HG03354 (cell line): ENCODE data around the gene RAB11A.
"Not testable (repeated sequence)": the region's sequence is repeated elsewhere in the genome, so short reads cannot be mapped to it uniquely, and the experiment has no call there.

Experiments used
- ATAC-seq: cut with Tn5 transposase; IDR thresholded peaks from one replicate; pipeline ENCODE4 v1.9.1; 2021; ENCODE audit warnings: mild to moderate bottlenecking; ENCODE audit not compliant: unreplicated experiment, poor library complexity, severe bottlenecking

RAB11A gene

DNA sequence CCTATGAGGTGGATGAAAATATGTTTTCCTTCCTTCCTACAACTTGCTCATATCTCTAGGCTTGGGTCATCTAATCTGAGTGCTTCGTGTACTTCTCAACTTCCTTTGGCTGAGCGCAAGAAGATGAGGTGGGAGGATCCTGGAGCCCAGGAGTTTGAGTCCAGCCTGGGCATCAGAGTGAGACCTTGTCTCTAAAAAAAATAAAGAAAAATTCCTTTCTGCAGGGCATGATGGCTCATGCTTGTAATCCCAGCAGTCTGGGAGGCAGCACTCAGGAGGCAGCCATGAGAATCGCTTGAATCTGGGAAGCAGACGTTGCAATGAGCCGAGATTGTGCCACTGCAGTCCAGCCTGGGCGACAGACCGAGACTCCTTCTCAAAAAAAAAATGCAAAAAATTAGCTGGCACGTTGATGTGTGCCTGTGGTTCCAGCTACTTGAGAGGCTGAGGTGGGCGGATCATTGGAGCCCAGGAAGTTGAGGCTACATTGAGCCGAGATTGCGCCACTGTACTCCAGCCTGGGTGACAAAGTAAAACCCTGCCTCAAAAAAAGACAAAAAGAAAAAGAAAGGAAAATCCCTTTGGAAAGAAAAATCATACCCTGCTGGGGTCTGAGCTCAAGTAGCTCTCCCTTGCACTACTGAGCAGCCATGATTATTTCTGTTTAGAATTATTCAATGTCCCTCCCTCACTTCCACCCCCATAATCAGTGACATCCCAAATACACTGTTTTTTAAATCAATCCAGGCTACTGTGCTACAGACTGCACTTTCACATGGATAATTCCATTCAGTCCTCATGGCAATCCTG lies 28.0 kb upstream of the RAB11A start:
- ATAC-seq: no peak

DNA sequence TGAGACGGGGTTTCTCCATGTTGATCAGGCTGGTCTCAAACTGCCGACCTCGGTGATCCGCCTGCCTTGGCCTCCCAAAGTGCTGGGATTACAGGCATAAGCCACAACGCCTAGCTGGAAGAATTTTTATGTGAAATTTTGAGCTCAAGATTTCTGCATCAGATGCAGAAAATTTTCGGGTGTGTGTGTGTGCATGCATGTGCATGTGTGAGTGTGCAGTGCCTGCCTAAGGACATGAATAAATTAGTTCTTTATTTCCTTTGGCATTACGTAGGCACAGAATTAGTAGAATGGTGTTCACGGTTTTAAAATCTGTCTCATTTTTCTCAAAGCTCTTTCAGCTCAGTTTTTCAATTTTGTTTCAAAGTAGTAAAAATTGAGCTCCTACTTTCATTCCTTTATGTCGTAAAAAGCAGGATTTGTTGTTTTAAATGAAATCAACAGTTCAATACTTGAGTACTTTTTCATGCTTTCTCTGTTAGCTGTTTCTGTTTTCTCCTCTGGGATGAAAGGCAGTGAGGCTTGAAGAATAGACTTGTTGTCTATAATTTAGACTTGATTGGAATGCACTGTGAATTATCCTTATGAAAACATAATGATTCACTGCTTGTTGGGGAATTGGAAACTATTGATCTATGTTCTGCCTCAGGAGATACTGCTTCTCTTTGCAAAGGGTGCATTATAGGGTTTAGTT lies 23.3 kb upstream of the RAB11A start:
- ATAC-seq: no peak

GRCh38 chr15:65847989-65848388 lies 21.3 kb upstream of the RAB11A start:
- ATAC-seq: no peak

GRCh38 chr15:65851981-65852380 lies 17.3 kb upstream of the RAB11A start:
- no peak for ATAC-seq

DNA sequence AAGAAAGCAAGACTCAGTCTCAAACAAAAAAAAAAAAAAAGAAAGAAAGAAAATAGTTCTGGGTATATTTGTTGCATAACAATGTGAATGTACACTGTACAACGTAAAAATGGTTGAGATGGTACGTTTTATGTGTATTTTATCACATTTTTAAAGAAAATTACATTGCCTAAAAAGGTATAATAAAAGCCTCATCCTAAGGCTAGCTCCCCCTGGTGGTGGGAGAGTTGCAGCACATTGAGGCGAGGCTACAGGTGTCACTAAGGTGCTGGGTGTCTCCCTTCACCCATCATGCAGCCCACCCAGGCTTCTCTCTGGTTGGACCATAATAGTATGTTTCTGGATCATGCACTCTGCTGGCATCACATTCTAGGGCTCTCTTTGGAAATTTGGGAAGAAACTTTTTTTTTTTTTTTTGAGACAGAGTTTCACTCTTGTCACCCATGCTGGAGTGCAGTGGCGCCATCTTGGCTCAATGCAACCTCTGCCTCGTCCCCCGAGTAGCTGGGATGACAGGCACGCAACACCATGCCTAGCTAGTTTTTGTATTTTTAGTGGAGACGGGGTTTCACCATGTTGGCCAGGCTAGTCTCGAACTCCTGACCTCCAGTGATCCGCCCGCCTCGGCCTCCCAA lies 12.4 kb upstream of the RAB11A start:
- ATAC-seq: peak; percentile 48

DNA sequence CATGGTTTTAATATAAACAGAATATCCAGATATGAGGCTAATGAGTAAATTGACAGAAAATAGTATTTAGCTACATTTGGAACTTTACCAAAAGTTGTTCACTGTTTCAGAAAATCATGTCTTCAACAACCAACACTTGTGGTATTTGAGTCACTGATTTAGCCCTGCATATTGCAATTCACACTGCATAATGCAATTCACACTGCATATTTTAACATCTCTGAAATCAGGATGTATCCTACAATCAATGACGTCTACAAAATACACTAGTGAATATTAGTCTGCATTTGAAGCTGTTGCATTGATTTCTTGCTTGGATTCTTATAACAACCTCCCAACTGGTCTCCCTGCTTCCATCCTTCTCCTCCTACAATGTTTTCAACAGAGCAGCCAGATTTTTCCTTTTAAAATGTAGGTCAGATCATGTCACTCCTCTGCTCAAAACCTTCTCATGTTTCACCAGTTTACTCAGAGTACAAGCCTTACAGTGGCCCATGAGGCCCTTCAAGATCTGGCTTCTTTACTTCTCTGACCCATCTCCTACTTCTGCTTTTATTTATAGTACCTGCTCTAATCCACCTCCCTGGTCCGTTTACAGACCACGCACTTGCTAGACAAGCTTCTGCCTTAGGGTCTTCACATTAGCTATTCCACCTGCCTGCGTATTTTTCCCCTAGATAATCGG lies 11.4 kb upstream of the RAB11A start:
- no peak for ATAC-seq

GRCh38 chr15:65862682-65863081 lies 6.6 kb upstream of the RAB11A start:
- ATAC-seq: peak; percentile 85

DNA sequence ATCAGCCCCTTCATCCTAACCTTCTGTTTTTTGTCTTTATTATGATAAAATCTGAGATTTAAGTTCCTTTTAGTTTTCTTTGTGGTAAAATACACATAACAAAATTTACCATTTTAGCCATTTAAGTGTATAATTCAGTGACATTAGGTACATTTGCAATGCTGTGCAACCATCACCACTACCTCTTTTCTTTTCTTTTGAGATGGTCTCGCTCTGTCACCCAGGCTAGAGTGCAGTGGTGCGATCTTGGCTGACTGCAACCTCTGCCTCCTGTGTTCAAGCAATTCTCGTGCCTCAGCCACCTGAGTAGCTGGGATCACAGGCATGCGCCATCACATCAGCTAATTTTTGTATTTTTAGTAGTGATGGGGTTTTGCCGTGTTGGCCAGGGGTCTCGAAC lies 6.2 kb upstream of the RAB11A start:
- ATAC-seq: no peak

GRCh38 chr15:65867244-65867643 lies 2.0 kb upstream of the RAB11A start:
- no peak for ATAC-seq

- ATAC-seq: not testable (repeated sequence)
Measured at GRCh38 chr15:65867933-65868332, 1.4 kb upstream of the RAB11A start.

DNA sequence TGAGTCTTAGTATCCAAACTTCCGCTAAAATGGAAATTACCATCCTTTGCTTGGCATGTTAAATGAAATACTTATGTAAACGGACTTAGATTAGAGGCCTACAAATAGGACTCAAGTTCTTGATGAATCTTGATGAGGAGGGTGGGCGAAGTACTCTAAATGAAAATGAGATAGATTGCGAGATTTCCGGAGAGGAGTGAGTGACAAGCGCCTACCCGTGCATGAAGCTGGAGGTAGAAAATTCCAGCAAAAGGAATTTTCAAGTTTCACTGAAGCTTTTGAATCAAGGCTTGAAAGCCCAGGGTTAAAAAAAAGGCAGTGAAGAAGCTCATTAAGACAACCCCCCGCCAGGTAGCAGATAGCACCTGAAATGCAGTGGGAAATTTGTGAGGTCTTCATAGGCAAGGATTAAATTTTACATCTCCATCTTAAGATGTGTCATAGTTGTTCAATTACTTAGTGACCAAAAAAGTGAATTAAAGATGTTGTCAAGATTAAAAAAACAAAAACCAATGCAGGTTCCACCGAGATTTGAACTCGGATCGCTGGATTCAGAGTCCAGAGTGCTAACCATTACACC lies 655 bp upstream of the RAB11A start:
- no peak for ATAC-seq

DNA sequence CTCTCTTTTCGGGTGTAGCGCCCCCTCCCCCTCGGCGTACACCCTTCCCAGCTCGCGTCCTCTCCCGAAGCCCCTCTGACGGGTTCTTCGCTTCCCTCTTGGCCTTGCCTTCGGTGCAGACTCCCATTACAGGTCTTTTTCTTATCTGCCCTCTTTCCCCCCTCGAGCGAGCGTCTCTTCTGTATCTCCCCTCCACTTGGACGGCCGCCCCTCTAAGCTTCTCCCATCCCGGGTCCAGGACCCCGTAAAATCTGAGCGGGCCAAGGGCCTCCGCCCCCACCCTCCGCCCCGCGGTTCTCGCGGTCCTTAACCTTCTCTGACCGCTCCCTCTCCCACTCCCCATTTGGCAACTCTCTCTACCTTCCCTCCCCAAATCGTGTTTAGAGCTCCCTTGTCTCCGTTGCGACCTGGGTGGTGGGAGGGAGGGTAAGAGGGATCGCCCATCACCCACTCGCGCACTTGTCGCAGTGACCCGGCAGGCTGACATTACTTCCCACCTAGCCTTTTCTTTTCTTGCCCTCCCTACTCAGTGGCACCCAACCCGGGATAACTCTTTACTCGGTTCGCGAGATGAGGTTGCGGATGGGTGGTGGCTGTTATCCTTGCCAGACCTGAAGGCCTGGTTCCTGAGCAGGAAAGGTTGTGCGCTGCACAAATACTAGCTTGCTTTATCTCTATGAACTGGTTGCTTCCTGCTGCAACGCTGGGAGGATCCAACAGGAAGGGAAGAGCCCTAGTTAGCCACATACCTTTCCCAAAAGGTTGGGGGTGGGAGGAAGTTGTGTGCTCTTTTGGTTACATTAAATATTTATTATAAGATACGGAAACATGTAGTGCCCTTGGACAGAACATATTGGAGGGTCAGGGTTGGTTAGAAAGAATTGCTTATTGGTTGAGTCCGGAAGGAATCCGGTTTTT lies 922 bp downstream of the RAB11A start:
- ATAC-seq: no peak

DNA sequence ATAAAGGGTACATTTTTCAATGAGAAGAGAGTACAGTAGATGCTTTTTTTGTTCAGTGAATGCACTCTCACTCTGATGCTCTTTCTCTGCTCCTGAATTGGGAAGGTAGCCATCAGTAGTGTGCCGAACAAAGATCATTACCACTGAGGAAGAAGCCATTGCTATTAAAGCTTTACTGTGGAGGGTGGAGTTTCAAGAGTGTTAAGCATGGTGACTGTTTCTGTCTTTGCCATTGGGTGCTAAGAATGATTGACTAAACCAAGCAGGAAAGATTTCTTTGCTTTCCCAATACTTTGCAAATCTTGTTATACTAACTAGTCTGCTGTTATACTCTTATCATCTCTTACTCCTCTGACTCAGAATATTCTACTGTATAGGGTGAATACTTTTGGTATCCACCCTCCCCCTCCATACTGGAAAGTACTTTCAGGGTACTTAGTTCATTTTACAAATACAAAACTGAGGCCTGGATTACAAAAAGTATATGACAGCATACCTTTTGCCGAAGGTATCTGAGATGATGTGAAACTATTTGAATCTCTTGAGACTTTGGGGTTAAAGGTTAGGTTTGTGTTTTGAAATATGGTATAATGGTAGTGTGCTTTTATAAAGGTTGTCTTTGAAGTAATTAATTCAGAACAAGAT lies 1.7 kb downstream of the RAB11A start:
- ATAC-seq: no peak

DNA sequence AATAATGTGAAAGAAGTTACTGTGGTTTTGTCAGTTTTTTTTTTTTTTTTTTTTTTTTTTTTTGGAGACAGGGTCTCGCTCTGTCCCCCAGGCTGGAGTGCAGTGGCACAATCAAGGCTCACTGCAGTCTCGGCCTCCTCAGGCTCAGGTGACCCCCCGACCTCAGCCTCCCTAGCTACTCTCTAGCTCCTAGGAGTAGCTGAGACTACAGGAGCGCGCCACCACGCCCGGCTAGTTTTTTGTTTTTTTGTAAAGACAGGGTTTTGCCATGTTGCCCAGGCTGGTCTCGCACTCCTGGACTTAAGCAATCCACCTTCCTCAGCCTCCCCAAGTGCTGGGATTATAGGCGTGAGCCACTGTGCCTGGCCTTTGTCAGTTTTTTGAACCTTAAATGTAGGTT lies 2.6 kb downstream of the RAB11A start:
- not testable (repeated sequence) for ATAC-seq

DNA sequence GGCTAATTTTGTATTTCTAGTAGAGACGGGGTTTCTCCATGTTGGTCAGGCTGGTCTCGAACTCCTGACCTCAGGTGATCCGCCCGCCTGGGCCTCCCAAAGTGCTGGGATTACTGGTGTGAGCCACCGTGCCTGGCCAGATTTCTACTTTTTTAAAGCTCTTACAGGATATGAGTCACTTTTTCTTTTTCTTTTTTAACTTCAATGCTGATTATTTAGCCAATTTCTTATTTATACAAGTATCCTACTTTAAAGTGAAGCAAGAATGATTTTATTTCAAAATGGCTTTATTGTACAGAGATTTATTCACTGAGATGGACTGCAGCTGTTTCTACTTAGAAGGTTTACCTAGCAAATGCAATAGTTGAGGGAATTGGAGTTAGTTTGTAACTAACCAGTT lies 3.3 kb downstream of the RAB11A start:
- not testable (repeated sequence) for ATAC-seq

DNA sequence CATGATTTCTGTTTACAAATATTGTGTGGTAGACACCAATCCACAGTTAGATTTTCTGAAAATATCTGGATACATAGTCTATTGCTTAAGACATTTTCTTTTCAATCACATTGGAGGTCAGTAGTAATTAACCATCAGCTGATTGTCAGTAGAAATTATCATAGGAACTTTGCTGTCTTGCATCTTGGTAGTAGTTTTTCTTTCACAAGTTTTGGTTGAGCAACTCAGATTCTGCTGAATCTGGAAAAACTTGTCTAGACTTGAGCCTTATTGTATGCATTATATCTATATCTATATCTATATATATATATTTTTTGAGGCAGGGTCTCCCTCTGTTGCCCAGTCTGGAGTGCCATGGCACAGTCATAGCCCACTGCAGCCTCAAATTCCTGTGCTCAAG lies 4.0 kb downstream of the RAB11A start:
- no peak for ATAC-seq

DNA sequence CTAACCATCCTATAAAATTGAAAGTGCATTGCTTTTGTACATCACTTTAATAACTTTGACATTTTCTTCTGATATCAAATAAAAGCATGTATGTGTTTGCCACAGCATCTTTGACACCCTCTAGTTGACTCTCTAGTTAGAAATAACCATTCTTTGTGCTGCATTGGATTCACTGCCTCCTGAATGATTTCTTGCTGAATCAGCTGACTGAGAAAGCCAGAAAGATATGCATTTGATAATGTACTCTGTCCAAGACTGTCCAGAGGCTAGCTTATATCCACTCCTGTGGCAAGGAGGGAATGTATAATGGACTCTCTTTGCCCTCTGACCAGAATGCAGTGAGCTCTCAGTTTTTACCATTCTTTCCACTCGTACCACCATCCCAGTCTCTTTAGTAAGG lies 6.2 kb downstream of the RAB11A start:
- no peak for ATAC-seq

DNA sequence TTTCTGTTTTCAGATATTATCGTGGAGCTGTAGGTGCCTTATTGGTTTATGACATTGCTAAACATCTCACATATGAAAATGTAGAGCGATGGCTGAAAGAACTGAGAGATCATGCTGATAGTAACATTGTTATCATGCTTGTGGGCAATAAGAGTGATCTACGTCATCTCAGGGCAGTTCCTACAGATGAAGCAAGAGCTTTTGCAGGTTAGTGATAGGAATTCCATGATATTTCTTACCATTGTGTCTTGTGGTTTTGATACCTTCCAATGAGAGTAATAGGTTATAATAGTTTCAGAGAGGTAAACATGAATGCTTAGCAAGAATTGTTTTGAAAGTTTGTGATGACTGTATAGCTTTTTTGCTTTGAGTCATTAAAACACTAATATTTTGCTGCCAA lies 8.5 kb downstream of the RAB11A start:
- ATAC-seq: no peak
